ENCODE measurements around the gene ITGA5.
"Not testable (repeated sequence)": the region's sequence is repeated elsewhere in the genome, so short reads cannot be mapped to it uniquely, and the experiment has no call there.

ITGA5 gene

DNA sequence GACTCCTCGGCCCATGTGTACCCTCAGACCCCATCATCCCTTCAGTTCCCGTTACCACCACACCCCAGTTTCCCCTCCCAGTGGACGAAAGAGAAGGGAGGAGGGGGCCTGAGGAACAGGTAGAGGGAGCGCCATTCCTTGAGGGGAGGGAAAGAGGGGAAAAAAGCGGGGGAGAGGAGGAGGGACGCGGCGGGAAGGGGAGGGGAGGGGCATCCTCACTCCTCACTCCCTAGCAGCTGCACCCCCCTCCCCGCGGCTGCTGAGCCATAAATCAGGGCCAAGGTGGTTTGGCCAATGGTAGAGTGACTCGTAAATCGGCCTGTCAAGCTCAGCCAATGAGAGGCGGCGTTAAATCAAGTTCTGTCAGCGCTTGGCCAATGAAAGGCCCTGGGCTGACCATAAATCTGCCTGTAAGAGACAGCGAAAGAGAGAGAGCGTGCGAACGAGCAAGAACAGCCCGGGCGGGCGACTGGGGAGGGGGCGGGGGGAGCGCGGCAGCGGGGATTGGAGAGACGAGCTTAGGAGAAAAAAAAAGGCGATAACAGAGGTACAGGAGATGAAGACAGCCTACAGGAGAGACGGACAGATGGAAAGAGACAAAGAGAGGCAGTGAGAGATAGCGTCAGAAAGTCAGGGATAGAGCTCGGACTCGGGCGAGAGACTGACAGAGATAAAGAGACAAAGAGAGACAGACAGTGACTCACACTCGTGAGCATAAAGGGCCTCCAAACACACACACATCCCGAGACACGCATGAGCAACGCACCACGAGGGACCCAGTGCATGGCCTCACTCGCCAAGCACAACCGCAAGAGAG lies 59.9 kb downstream of the ITGA5 start:
- DNase-seq (ENCODE audit: low read depth, low spot score): peak; percentile 100
- peak overlapping the region; percentile 85 for H3K4me3 ChIP-seq (ENCODE audit: low read length)

GRCh38 chr12:54358191-54358944 lies 60.7 kb downstream of the ITGA5 start:
- H3K4me3 ChIP-seq (ENCODE audit: low read length): peak overlapping the region; percentile 85
- DNase-seq (ENCODE audit: low read depth, low spot score): peak; percentile 82

DNA sequence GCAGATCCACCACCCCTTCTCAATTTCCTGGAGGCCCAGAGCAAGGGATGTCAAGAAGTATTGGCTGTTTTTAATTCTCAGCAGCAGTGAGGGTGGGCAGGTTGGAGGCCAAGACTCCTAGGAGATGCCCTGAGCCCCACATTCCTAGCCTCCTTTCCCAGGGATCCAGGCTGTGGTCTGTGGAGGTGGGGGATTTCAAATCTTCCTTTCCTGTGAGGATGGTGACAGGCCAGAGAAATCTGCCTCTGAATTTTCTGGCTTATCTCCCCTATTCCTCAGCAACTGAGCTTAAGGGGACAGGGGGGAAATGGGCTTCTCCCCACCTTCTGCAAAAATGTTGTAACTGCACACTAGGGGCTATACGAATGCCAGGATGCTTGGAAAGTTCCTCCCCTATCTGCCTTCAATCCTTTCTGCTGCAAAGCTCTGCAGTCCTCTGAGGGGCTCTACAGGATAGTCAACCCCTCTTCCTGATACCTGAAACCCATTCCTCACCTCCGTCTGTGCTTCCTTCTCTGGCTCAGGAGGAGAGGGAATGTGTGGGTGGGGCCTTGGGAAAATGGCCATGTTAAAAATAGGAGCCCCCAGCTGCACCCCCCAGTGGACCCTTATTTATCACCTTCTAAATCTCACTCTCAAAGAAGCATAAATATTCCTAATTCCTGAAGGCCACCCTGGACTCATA lies 61.4 kb downstream of the ITGA5 start:
- no peak for DNase-seq (ENCODE audit: low read depth, low spot score)
- peak overlapping the region; percentile 85 for H3K4me3 ChIP-seq (ENCODE audit: low read length)

DNA sequence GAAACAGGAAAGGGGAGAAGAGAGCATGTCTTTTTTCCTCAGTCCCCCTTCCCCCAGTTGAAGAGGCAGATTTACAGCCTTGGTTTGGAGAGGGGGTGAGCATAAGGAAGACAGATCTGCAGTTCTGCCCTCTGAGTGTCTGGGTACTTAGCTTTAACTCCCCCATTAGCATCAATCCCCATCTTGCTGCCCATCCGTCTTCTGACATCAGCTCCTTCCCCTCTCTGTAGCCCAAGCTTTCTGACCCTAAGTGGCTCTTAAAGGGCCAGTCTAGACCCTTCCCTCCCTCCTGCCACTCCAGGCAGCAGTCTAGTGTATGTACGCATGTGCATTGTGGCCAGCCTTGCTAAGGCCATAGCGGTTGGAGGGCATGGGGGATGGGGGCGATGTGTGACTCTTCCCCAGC lies 62.1 kb downstream of the ITGA5 start:
- H3K4me3 ChIP-seq (ENCODE audit: low read length): no peak overlapping the region

DNA sequence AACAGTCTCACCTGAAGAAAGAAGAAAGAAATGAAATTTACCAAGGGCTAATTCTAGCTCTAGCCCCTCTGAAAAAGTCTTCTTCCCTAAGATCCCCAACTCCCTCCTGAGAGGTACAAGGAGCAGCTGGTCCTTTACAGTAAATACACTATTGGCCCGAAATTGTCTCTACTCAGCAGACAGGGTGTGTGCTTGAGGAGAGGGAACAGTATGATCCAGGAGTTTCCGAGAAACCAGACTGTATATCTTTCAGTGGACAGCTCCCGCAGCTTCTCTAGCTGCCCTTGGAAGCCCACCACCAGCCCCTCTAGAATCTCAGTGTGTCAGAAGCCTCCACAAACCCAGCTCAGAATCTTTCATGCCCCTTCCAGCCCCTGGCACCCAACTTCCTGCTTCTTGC lies 62.8 kb downstream of the ITGA5 start:
- no peak overlapping the region for H3K4me3 ChIP-seq (ENCODE audit: low read length)
- DNase-seq (ENCODE audit: low read depth, low spot score): no peak

More for the DNA sequence above, 62.1 kb downstream of the ITGA5 start:
- DNase-seq (ENCODE audit: low read depth, low spot score): no peak

GRCh38 chr12:54355104-54355815 lies 63.8 kb downstream of the ITGA5 start:
- H3K4me3 ChIP-seq (ENCODE audit: low read length): no peak overlapping the region
- no peak for DNase-seq (ENCODE audit: low read depth, low spot score)

GRCh38 chr12:54354271-54354670 lies 64.8 kb downstream of the ITGA5 start:
- not testable (repeated sequence) for H3K4me3 ChIP-seq (ENCODE audit: low read length); DNase-seq (ENCODE audit: low read depth, low spot score)

- DNase-seq (ENCODE audit: low read depth, low spot score): no peak
- H3K4me3 ChIP-seq (ENCODE audit: low read length): no peak overlapping the region
These were observed 65.9 kb downstream of the ITGA5 start for GRCh38 chr12:54352891-54353874.

- peak overlapping the region; percentile 50 for H3K4me3 ChIP-seq (ENCODE audit: low read length)
- DNase-seq (ENCODE audit: low read depth, low spot score): peak; percentile 48
These were observed 67.0 kb downstream of the ITGA5 start for GRCh38 chr12:54352022-54352531.

- no peak overlapping the region for H3K4me3 ChIP-seq (ENCODE audit: low read length)
- no peak for DNase-seq (ENCODE audit: low read depth, low spot score)
These were observed 67.7 kb downstream of the ITGA5 start for GRCh38 chr12:54351341-54351740.

DNA sequence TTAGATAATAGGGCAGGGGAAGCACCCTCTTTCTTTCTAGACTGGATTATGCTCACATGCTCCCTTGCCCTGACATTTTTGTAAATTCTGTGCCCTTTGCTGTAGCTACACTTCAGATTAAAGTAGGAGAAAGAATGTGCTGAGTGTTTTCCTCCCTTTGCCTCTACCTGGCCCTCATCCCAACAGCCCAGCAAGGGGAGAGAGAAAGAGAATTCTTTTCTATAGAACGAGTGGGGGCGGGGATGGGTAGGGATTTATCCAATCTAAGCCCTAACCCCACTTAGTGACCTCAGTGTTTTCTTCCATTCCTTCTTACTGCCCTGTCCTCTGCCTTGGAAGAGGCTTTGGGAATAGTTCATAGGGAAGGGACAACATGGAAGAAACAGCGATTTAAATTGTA lies 68.3 kb downstream of the ITGA5 start:
- DNase-seq (ENCODE audit: low read depth, low spot score): no peak
- no peak overlapping the region for H3K4me3 ChIP-seq (ENCODE audit: low read length)

GRCh38 chr12:54349679-54350078 lies 69.4 kb downstream of the ITGA5 start:
- DNase-seq (ENCODE audit: low read depth, low spot score): no peak
- H3K4me3 ChIP-seq (ENCODE audit: low read length): no peak overlapping the region

DNA sequence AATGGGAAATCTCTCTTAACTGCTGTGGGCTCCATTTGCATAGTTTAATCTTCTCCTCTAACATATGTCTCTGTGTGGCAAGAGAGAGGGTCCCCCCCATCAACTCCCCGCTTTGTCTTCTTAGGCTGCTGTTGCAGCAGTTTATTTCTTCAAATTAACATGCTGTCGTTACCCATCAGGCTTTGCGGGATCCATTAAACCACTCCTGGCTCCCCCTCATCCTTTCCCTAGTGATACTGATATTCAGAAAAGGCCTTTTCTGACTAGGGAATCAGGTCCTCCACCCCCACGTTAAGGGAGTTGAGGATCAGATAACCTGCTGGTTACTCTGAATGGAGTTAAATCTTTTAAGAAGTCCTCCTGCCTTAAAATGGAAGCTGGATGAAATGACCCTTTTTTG lies 70.0 kb downstream of the ITGA5 start:
- DNase-seq (ENCODE audit: low read depth, low spot score): no peak
- H3K4me3 ChIP-seq (ENCODE audit: low read length): no peak overlapping the region
